IgD-negative memory B cell (primary cell): ENCODE measurements around the gene NEK2. TPM values are rescaled to one million over a fixed set of nuclear protein-coding genes. Genes with fewer than 3 reads are reported as not detected.
"Not testable (repeated sequence)": the region's sequence is repeated elsewhere in the genome, so short reads cannot be mapped to it uniquely, and the experiment has no call there.

Experiments used
- H3K27ac Mint-ChIP-seq, 3 donors: one replicate each; pipeline ENCODE4 v1.8.0; 2020 to 2022; ENCODE audit warnings: mild to moderate bottlenecking in 3 of 3, mixed read lengths in 3 of 3, moderate library complexity in 1 of 3
- H3K27me3 Mint-ChIP-seq: one replicate; pipeline ENCODE4 v1.8.0; 2021; ENCODE audit warnings: mixed read lengths
- H3K36me3 Mint-ChIP-seq: one replicate; pipeline ENCODE4 v1.8.0; 2020; ENCODE audit warnings: mild to moderate bottlenecking, mixed read lengths
- H3K4me1 Mint-ChIP-seq, 3 donors: one replicate each; pipeline ENCODE4 v1.8.0; 2020 to 2022; ENCODE audit warnings: mixed read lengths in 3 of 3, mild to moderate bottlenecking in 1 of 3
- H3K4me3 Mint-ChIP-seq, 4 donors: one replicate each; pipeline ENCODE4 v1.8.0; 2020 to 2022; ENCODE audit warnings: mild to moderate bottlenecking in 4 of 4, mixed read lengths in 4 of 4, moderate library complexity in 3 of 4
- H3K9me3 Mint-ChIP-seq, 3 donors: one replicate each; pipeline ENCODE4 v1.8.0; 2020 to 2021; ENCODE audit warnings: mixed read lengths in 3 of 3, mild to moderate bottlenecking in 1 of 3
- polyA plus RNA-seq: library from polyadenylated mRNA; unstranded; fragments of 300-500 nt; fragmentation: Illumina TruSeq; gene quantifications from one replicate; pipeline ENCODE4 v1.2.3, GENCODE V29; 2021

NEK2 gene
- polyA plus RNA-seq, 1 donor from 2014 or later: not detected

- H3K27me3 Mint-ChIP-seq: peaks cover 4% of the 10 kb centered on the region
- no peaks in the 10 kb centered on the region for H3K36me3 Mint-ChIP-seq
- no peak overlapping the region for H3K4me3 Mint-ChIP-seq
- H3K9me3 Mint-ChIP-seq: no peaks in the 10 kb centered on the region
- no peak overlapping the region for H3K27ac Mint-ChIP-seq
- H3K4me1 Mint-ChIP-seq: peaks cover 0 to 7% (median 6%) of the 10 kb centered on the region in 3 donors
Measured at GRCh38 chr1:211703812-211704537, 28.6 kb upstream of the NEK2 start.

GRCh38 chr1:211701733-211702132 is 26.3 kb upstream of the NEK2 start:
- H3K27me3 Mint-ChIP-seq: peaks cover 4% of the 10 kb centered on the region
- no peak overlapping the region for H3K4me3 Mint-ChIP-seq
- no peaks in the 10 kb centered on the region for H3K9me3 Mint-ChIP-seq
- no peaks in the 10 kb centered on the region for H3K36me3 Mint-ChIP-seq
- no peak overlapping the region for H3K27ac Mint-ChIP-seq
- peaks cover 16 to 27% (median 23%) of the 10 kb centered on the region in 3 donors for H3K4me1 Mint-ChIP-seq

- Mint-ChIP-seq H3K27ac (no peak overlapping the region), H3K36me3 (peaks cover 3% of the 10 kb centered on the region), H3K4me1 (peaks cover 31 to 44% (median 41%) of the 10 kb centered on the region in 3 donors), H3K27me3 (peaks cover 4% of the 10 kb centered on the region), H3K9me3 (peaks cover 0 to 3% (median 0%) of the 10 kb centered on the region in 3 donors), H3K4me3 (peak overlapping the region in 2 of 4 donors; percentile 36 to 86)
Measured at GRCh38 chr1:211699059-211699458, 23.6 kb upstream of the NEK2 start.

GRCh38 chr1:211698161-211699026 is 23.0 kb upstream of the NEK2 start:
- Mint-ChIP-seq H3K9me3 (peaks cover 0 to 5% (median 3%) of the 10 kb centered on the region in 3 donors), H3K4me1 (peaks cover 35 to 44% (median 43%) of the 10 kb centered on the region in 3 donors), H3K27me3 (peaks cover 4% of the 10 kb centered on the region), H3K4me3 (peak overlapping the region; percentile 41 to 90 (median 80)), H3K27ac (peak overlapping the region; percentile 72 to 94 (median 83)), H3K36me3 (peaks cover 3% of the 10 kb centered on the region)

- Mint-ChIP-seq H3K27me3 (peaks cover 4% of the 10 kb centered on the region), H3K36me3 (peaks cover 3% of the 10 kb centered on the region)
Measured at GRCh38 chr1:211697356-211697755, 21.9 kb upstream of the NEK2 start.

GRCh38 chr1:211695135-211695816 is 19.9 kb upstream of the NEK2 start:
- peaks cover 0 to 5% (median 4%) of the 10 kb centered on the region in 3 donors for H3K9me3 Mint-ChIP-seq
- H3K4me1 Mint-ChIP-seq: peaks cover 38 to 44% (median 43%) of the 10 kb centered on the region in 3 donors
- H3K4me3 Mint-ChIP-seq: peak overlapping the region in 2 of 4 donors; percentile 85 to 87
- peaks cover 3% of the 10 kb centered on the region for H3K36me3 Mint-ChIP-seq
- H3K27ac Mint-ChIP-seq: peak overlapping the region; percentile 50 to 88 (median 54)
- no peaks in the 10 kb centered on the region for H3K27me3 Mint-ChIP-seq

More at GRCh38 chr1:211697356-211697755, 21.9 kb upstream of the NEK2 start:
- Mint-ChIP-seq H3K4me3 (peak overlapping the region; percentile 2 to 92 (median 50)), H3K27ac (peak overlapping the region; percentile 46 to 89 (median 63)), H3K9me3 (peaks cover 0 to 5% (median 4%) of the 10 kb centered on the region in 3 donors), H3K4me1 (peaks cover 35 to 44% (median 43%) of the 10 kb centered on the region in 3 donors)

GRCh38 chr1:211693911-211694310 is 18.5 kb upstream of the NEK2 start:
- H3K27ac Mint-ChIP-seq: peak overlapping the region in 1 of 3 donors; percentile 2
- not testable (repeated sequence) for H3K9me3 Mint-ChIP-seq, H3K27me3 Mint-ChIP-seq, H3K36me3 Mint-ChIP-seq
- peak overlapping the region in 1 of 4 donors; percentile 6 for H3K4me3 Mint-ChIP-seq
- peaks cover 36 to 39% (median 38%) of the 10 kb centered on the region in 3 donors for H3K4me1 Mint-ChIP-seq

- peaks cover 0 to 2% (median 0%) of the 10 kb centered on the region in 3 donors for H3K9me3 Mint-ChIP-seq
- peaks cover 15 to 17% (median 16%) of the 10 kb centered on the region in 3 donors for H3K4me1 Mint-ChIP-seq
- H3K4me3 Mint-ChIP-seq: peak overlapping the region in 2 of 4 donors; percentile 87 to 89
- H3K27ac Mint-ChIP-seq: peak overlapping the region in 1 of 3 donors; percentile 62
- no peaks in the 10 kb centered on the region for H3K27me3 Mint-ChIP-seq
- H3K36me3 Mint-ChIP-seq: peaks cover 5% of the 10 kb centered on the region
Measured at GRCh38 chr1:211688421-211688820, 13.0 kb upstream of the NEK2 start.

- Mint-ChIP-seq H3K4me3 (peak overlapping the region in 3 of 4 donors; percentile 71 to 89 (median 87)), H3K27me3 (no peaks in the 10 kb centered on the region), H3K36me3 (peaks cover 5% of the 10 kb centered on the region), H3K27ac (peak overlapping the region in 2 of 3 donors; percentile 62 to 76), H3K9me3 (no peaks in the 10 kb centered on the region), H3K4me1 (peaks cover 19 to 21% (median 20%) of the 10 kb centered on the region in 3 donors)
Measured at GRCh38 chr1:211687462-211688215, 12.2 kb upstream of the NEK2 start.

GRCh38 chr1:211685823-211686222 is 10.4 kb upstream of the NEK2 start:
- H3K27ac Mint-ChIP-seq: no peak overlapping the region
- no peaks in the 10 kb centered on the region for H3K27me3 Mint-ChIP-seq

GRCh38 chr1:211684791-211685190 is 9.4 kb upstream of the NEK2 start:
- Mint-ChIP-seq H3K27me3 (no peaks in the 10 kb centered on the region), H3K4me3 (no peak overlapping the region), H3K4me1 (peaks cover 25 to 36% (median 34%) of the 10 kb centered on the region in 3 donors), H3K27ac (no peak overlapping the region), H3K9me3 (no peaks in the 10 kb centered on the region), H3K36me3 (peaks cover 5% of the 10 kb centered on the region)

More at GRCh38 chr1:211685823-211686222, 10.4 kb upstream of the NEK2 start:
- H3K4me3 Mint-ChIP-seq: no peak overlapping the region
- H3K36me3 Mint-ChIP-seq: peaks cover 5% of the 10 kb centered on the region
- peaks cover 24 to 33% (median 30%) of the 10 kb centered on the region in 3 donors for H3K4me1 Mint-ChIP-seq
- no peaks in the 10 kb centered on the region for H3K9me3 Mint-ChIP-seq

- no peak overlapping the region for H3K27ac Mint-ChIP-seq
- no peaks in the 10 kb centered on the region for H3K9me3 Mint-ChIP-seq
- peaks cover 3% of the 10 kb centered on the region for H3K36me3 Mint-ChIP-seq
- H3K4me1 Mint-ChIP-seq: peaks cover 25 to 38% (median 36%) of the 10 kb centered on the region in 3 donors
- H3K27me3 Mint-ChIP-seq: no peaks in the 10 kb centered on the region
- H3K4me3 Mint-ChIP-seq: peak overlapping the region in 1 of 4 donors; percentile 8
Measured at GRCh38 chr1:211684331-211684730, 8.9 kb upstream of the NEK2 start.

GRCh38 chr1:211683396-211684297 is 8.2 kb upstream of the NEK2 start:
- peak overlapping the region in 1 of 4 donors; percentile 8 for H3K4me3 Mint-ChIP-seq
- H3K27me3 Mint-ChIP-seq: no peaks in the 10 kb centered on the region
- H3K27ac Mint-ChIP-seq: peak overlapping the region in 2 of 3 donors; percentile 39 to 77
- peaks cover 25 to 37% (median 36%) of the 10 kb centered on the region in 3 donors for H3K4me1 Mint-ChIP-seq
- H3K36me3 Mint-ChIP-seq: peaks cover 3% of the 10 kb centered on the region
- H3K9me3 Mint-ChIP-seq: no peaks in the 10 kb centered on the region
